EH (cell line): ENCODE results near the gene RNGTT.
A peak's percentile ranks its signal among the peaks of the same experiment; 100 is the strongest.
"Not testable (repeated sequence)": the region's sequence is repeated elsewhere in the genome, so short reads cannot be mapped to it uniquely, and the experiment has no call there.

Experiments
- DNase-seq: peaks from one replicate; pipeline ENCODE4 v3.0.0-alpha.2; 2015; ENCODE audit warnings: low read depth

The RNGTT gene

GRCh38 chr6:88716399-88716798, 247.0 kb downstream of the RNGTT start:
- not testable (repeated sequence) for DNase-seq

DNA sequence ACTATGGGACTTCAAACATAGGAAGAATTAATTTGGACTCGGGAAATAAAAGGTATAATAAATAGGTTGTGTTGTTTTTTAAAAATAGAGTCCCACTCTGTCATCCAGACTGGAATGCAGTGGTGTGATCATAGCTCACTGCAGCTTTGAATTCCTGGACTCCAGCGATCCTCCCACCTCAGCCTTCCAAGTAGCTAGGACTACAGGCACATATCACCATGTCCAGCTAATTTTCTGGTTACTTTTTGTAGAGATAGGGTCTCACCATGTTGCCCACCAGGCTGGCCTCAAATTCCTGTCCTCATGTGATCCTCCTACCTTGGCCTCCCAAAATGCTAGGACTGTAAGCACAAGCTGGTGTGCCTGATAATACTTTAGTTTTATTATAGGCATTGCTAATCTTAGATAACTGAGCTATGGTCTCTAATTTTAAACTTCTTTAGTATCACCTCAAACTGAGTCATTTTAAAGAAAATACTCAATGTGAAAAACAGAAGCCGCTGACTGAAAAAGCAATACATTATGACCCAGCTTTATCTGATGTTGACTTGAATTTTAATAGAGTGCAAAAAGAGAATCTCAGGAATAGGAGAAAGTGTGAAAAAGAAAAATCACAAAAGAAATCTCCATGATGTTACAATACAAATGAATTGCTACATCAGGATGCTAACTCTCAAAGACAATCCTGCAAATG, 251.0 kb downstream of the RNGTT start:
- DNase-seq, result peak; percentile 6

- DNase-seq, result no peak
Observed at GRCh38 chr6:88709819-88710246, 253.6 kb downstream of the RNGTT start.

DNA sequence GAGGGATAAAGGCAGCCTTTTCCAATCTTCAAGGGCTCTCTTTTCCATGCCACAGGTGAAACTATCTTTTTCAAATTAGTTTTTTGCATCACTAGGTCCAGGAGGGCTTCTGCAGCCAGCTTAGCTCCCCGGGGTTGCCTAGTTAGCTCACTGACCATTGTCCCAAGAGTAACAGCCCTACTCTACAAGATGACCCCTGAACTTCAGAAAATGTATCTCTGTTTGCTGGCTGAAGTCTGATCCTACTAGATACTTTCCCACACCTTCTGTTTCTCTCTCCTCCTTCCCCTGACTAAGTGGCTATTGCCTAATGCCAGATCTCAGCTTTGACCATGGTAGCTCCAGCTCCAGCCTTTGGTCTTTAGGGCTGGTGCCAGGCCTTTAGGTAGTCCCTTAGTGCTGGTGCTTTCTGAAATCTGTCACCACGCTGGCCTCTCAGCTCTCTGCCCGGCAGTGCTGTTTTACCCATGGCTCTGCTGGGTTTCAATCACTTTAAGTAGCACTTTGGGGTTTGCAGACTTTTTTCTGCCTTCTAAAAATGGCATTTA, 255.1 kb downstream of the RNGTT start:
- DNase-seq, result no peak

GRCh38 chr6:88705601-88706000, 257.8 kb downstream of the RNGTT start:
- no peak for DNase-seq

DNA sequence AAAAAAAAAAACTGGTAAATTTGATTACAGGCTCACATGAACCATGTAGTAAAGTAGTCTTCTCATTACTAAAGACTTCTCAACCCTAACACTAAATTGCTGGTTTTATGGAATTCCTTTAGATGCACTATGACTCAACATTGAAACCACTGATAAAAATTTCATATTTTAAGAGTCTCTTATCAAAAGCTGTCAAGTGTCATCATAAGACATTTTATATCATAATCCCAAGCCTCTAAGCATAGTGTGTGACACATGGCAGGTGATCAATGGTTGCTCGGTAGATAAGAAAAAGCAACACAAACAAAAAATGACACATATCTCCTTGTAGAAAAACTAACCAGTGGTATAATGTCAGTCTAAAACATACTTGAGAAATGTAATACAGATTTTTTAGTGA, 258.4 kb downstream of the RNGTT start:
- DNase-seq, result peak; percentile 7

- peak; percentile 55 for DNase-seq
Observed at GRCh38 chr6:88702956-88703556, 260.4 kb downstream of the RNGTT start.

GRCh38 chr6:88698661-88699060, 264.8 kb downstream of the RNGTT start:
- no peak for DNase-seq

DNA sequence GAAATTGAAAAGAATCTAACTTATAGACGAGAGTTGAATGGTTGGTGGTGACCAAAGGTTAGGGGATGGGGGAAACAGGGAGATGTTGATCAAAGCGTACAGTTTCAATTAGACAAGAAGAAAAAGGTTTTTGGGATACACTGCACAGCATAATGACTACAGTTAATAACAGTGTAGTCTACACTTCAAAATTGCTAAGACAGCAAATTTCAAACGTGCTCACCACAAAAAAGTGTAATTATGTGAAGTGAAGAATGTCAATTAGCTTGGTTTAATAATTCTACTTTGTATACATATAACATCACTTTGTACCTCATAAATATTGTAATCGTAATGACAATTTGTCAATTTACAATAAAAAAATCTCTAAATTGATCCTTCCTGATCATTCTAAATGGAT, 267.5 kb downstream of the RNGTT start:
- no peak for DNase-seq

GRCh38 chr6:88683734-88684133, 279.7 kb downstream of the RNGTT start:
- DNase-seq, result peak; percentile 15

- peak; percentile 7 for DNase-seq
Observed at GRCh38 chr6:88680654-88681053, 282.8 kb downstream of the RNGTT start.

GRCh38 chr6:88679841-88680240, 283.6 kb downstream of the RNGTT start:
- DNase-seq, result peak; percentile 6

- DNase-seq, result no peak
Observed at GRCh38 chr6:88677356-88677755, 286.1 kb downstream of the RNGTT start.

DNA sequence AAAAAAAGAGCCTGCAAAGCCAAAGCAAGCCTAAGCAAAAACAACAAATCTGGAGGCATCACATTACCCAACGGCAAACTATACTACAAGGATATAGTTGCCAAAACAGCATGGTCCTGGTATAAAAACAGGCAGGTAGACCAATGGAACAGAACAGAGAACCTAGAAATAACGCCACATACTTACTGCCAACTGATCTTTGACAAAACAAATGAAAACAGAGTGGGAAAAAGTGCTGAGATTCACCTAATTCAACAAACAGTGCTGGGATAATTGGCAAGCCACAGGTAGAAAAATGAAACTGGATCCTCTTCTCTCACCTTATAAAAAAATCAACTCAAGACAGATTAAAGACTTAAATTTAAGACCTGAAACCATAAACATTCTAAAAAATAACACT, 291.8 kb downstream of the RNGTT start:
- DNase-seq, result no peak

- DNase-seq, result no peak
Observed at GRCh38 chr6:88670369-88670768, 293.0 kb downstream of the RNGTT start.

DNA sequence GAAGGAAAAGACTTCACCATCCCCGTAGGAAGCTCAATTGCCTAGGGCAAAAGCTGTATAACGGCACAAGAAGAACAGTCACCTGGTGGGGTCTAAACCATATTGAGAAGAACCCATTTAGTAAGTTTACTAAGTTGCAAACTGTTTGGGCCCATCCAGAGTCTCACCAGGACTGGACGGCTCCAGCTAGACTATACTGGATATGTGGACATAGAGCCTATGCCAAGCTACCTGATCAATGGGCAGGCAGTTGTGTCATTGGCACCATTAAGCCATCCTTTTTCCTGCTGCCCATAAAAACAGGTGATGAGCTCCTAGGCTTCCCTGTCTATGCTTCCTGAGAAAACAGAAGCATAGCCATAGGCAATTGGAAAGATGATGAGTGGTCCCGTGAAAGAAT, 293.9 kb downstream of the RNGTT start:
- DNase-seq, result no peak

GRCh38 chr6:88666901-88667300, 296.5 kb downstream of the RNGTT start:
- DNase-seq, result no peak

DNA sequence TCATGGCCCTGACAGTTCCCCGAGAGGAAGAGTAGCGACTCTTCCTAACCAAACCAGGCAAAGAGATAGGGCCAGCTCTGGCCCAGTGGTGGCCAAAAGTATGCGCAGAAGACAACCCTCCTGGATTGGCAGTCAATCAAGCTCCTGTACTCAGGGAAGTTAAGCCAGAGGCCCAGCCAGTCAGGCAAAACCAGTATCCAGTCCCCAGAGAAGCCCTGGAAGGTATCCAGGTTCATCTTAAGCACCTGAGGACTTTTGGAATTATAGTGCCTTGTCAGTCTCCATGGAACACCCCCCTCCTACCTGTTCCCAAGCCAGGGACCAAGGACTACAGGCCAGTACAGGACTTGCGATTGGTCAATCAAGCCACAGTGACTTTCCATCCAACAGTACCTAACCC, 298.3 kb downstream of the RNGTT start:
- DNase-seq, result no peak

GRCh38 chr6:88663801-88664200, 299.6 kb downstream of the RNGTT start:
- DNase-seq, result no peak

DNA sequence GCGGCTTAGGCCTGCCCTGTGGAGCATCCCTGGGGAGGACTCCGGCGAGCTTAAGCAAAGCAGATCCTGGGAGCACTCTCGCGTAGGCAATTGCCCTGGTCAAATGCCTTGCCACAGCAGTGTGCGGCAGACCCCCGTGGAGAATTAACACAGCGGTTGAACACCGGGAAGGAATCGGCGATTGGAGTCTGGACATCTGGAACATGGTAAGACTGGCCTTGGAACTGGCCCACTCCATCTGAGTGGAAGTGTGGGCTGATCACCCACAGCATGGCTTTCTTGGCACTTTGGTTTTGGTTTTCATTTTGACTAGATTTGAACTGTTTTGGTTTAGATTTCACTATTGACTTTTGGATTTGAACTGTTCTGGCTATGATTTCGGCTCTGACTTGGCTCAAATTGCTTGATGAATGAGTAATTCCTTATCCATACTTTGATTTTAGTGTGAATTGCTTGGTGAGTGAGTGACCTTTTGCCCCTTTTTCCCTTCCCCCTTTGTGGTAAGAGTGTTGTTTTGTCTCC, 300.7 kb downstream of the RNGTT start:
- no peak for DNase-seq

DNA sequence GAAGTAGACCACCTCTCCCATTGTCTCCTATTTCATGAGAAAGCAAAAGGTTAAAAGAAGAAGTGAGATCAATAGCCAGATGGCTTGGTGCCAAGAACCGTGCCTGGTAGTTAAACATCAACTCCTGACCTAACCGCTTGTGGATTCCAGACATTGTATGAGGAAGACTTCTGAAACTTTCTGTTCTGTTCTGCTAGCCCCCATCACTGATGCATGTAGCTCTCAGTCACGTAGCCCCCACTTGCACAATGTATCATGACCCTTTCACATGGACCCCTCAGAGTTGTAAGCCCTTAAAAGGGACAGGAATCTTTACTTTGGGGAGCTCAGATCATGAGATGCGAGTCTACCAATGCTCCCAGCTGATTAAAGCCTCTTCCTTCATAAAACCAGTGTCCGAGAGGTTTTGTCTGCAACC, 301.2 kb downstream of the RNGTT start:
- no peak for DNase-seq

- no peak for DNase-seq
Observed at GRCh38 chr6:88661136-88661535, 302.3 kb downstream of the RNGTT start.

DNA sequence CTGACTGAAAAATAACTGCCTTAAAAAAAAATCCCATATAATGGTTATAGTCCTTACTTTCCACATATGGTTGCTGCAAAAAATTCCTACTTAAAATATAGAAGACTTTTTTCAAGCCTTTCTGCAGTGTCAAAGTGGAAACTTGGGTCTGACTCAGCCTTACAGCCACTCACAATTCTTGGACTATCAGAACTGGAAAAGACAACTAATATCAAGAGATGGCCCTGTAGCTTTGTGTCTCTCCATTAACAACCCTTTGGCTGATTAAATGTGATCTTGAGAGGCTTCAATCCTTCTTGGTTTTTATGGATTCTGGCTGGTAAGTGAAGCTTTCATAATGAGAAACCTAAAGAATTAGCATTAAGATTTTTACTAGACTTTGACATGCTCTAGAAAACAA, 307.8 kb downstream of the RNGTT start:
- DNase-seq, result no peak
